ENCODE measurements around the gene BDKRB2. TPM values are rescaled to one million over a fixed set of nuclear protein-coding genes. Genes with fewer than 3 reads are reported as not detected.

Gene BDKRB2
- total and polyA plus RNA-seq, 2 of the 13 experiments (the other 11 are each of a cell fraction or from before 2014, with no cell fraction given): 0.03 TPM; not detected in 1

GRCh38 chr14:96162741-96163140 lies 41.9 kb upstream of the BDKRB2 start:
- Histone ChIP-seq H3K9ac (ENCODE audit: insufficient read depth, low read depth, low read length) (no peak overlapping the region), H3K79me2 (ENCODE audit: insufficient read depth, low read length) (no peaks in the 10 kb centered on the region), H3K36me3 (replicated peaks in 1 of 2; ENCODE audit: control insufficient read depth in 1 of 2, insufficient read depth in 2 of 2, low read length in 2 of 2) (no peaks in the 10 kb centered on the region), H3K27me3 (ENCODE audit: control insufficient read depth in 1 of 2, insufficient read depth in 2 of 2, low read length in 2 of 2) (no peaks in the 10 kb centered on the region), H3K4me1 (ENCODE audit: insufficient read depth, low read length) (peaks cover 16% of the 10 kb centered on the region), H3K9me3 (ENCODE audit: low read length) (no peaks in the 10 kb centered on the region), H4K20me1 (ENCODE audit: insufficient read depth, low read length) (no peaks in the 10 kb centered on the region), H3K27ac (ENCODE audit: extremely low read length, insufficient read depth, low read length) (no peak overlapping the region), H3K4me2 (ENCODE audit: low read depth, low read length) (no peak overlapping the region), H2AFZ (ENCODE audit: low read length) (no peak overlapping the region), H3K4me3 (replicated peaks in 1 of 3; ENCODE audit: insufficient read depth in 1 of 3, low read depth in 2 of 3, low read length in 3 of 3) (no peak overlapping the region)
- no TSS peak for BruUV-seq (replicated peaks)
- intact Hi-C loops (cut with micrococcal nuclease; ENCODE audit: unreplicated experiment) (no loop called here), in situ Hi-C loops (cut with HindIII; ENCODE audit: extremely low pct_ligation_motif_present, low pct_unique_long_range_greater_than_20kb) (no loop called here)
- DNase-seq (ENCODE audit: low spot score) (no peak), ATAC-seq (no peak), FAIRE-seq (no peak)
- TF ChIP-seq ZNF891 (CRISPR knock-in tag; IDR thresholded peaks at IDR 0.05): no peak
- no peak for TF ChIP-seq MEIS1 (CRISPR knock-in tag; IDR thresholded peaks at IDR 0.05; ENCODE audit: borderline replicate concordance)
- no peak for TF ChIP-seq ZNF782 (CRISPR knock-in tag; IDR thresholded peaks at IDR 0.05; ENCODE audit: borderline replicate concordance)
- TF ChIP-seq ZNF772 (CRISPR knock-in tag; IDR thresholded peaks at IDR 0.05): no peak
- TF ChIP-seq ZNF747 (CRISPR knock-in tag; IDR thresholded peaks at IDR 0.05; ENCODE audit: borderline replicate concordance): no peak
- POLR2A ChIA-PET: no interaction called here
- CTCF ChIA-PET (ENCODE audit: low intra/inter-chr PET ratio, low total read pairs): no interaction called here
- WGBS (ENCODE audit: low lambda C conversion rate): 42% methylated on average over 3 of the region's 4 CpGs

- 14% methylated on average over 5 of the region's 5 CpGs for WGBS (ENCODE audit: low lambda C conversion rate)
These were observed 39.7 kb upstream of the BDKRB2 start for GRCh38 chr14:96164861-96165490.

More at GRCh38 chr14:96164861-96165490, 39.7 kb upstream of the BDKRB2 start:
- FAIRE-seq (no peak), ATAC-seq (no peak), DNase-seq (ENCODE audit: low spot score) (no peak)
- no peak for TF ChIP-seq ZBTB7B (CRISPR knock-in tag; IDR thresholded peaks at IDR 0.05)
- no peak for TF ChIP-seq ZNF251 (CRISPR knock-in tag; IDR thresholded peaks at IDR 0.05)
- TF ChIP-seq ZNF124 (CRISPR knock-in tag; IDR thresholded peaks at IDR 0.05): no peak
- TF ChIP-seq RBAK (CRISPR knock-in tag; IDR thresholded peaks at IDR 0.05): no peak
- no peak for TF ChIP-seq ELF1 (CRISPR knock-in tag; IDR thresholded peaks at IDR 0.05)
- no peak for TF ChIP-seq GTF2F1 (IDR thresholded peaks at IDR 0.05; ENCODE audit: low read length)
- no peak for TF ChIP-seq JDP2 (CRISPR knock-in tag; IDR thresholded peaks at IDR 0.05; ENCODE audit: borderline replicate concordance)
- TF ChIP-seq FOSL2 (CRISPR knock-in tag; IDR thresholded peaks at IDR 0.05): no peak
- no peak for TF ChIP-seq ZNF552 (CRISPR knock-in tag; IDR thresholded peaks at IDR 0.05; ENCODE audit: borderline replicate concordance)
- no peak for TF ChIP-seq ZNF841 (CRISPR knock-in tag; IDR thresholded peaks at IDR 0.05; ENCODE audit: borderline replicate concordance)
- no peak for TF ChIP-seq ZNF891 (CRISPR knock-in tag; IDR thresholded peaks at IDR 0.05)
- TF ChIP-seq MXD3 (CRISPR knock-in tag; IDR thresholded peaks at IDR 0.05): no peak
- Histone ChIP-seq H3K27ac (ENCODE audit: extremely low read length, insufficient read depth, low read length) (no peak overlapping the region), H3K4me2 (ENCODE audit: low read depth, low read length) (no peak overlapping the region), H3K9me3 (ENCODE audit: low read length) (no peaks in the 10 kb centered on the region), H3K4me1 (ENCODE audit: insufficient read depth, low read length) (peaks cover 11% of the 10 kb centered on the region), H4K20me1 (ENCODE audit: insufficient read depth, low read length) (no peaks in the 10 kb centered on the region), H3K79me2 (ENCODE audit: insufficient read depth, low read length) (no peaks in the 10 kb centered on the region), H3K4me3 (replicated peaks in 1 of 3; ENCODE audit: insufficient read depth in 1 of 3, low read depth in 2 of 3, low read length in 3 of 3) (no peak overlapping the region), H3K36me3 (replicated peaks in 1 of 2; ENCODE audit: control insufficient read depth in 1 of 2, insufficient read depth in 2 of 2, low read length in 2 of 2) (no peaks in the 10 kb centered on the region), H3K9ac (ENCODE audit: insufficient read depth, low read depth, low read length) (no peak overlapping the region), H3K27me3 (ENCODE audit: control insufficient read depth in 1 of 2, insufficient read depth in 2 of 2, low read length in 2 of 2) (no peaks in the 10 kb centered on the region), H2AFZ (ENCODE audit: low read length) (no peak overlapping the region)
- in situ Hi-C loops (cut with HindIII; ENCODE audit: extremely low pct_ligation_motif_present, low pct_unique_long_range_greater_than_20kb): no loop called here
- intact Hi-C loops (cut with micrococcal nuclease; ENCODE audit: unreplicated experiment): no loop called here
- POLR2A ChIA-PET: no interaction called here
- no TSS peak for BruUV-seq (replicated peaks)
- CTCF ChIA-PET (ENCODE audit: low intra/inter-chr PET ratio, low total read pairs): no interaction called here
